OCI-LY7 (cell line): ENCODE measurements around the gene HLA-DPB1. TPM values are rescaled to one million over a fixed set of nuclear protein-coding genes. Genes with fewer than 3 reads are reported as not detected.

ENCODE experiments used
- BruUV-seq: library from RNA; stranded (reverse); fragments of 400-500 nt; replicated peaks from 2 replicates; lab custom pipeline; 2021; lab: Mats Ljungman, UMichigan
- CTCF ChIA-PET: fragments of 300-600 bp; sonication (Branson Sonifier 250); formaldehyde crosslinking; loops from one replicate; lab custom pipeline; 2022; ENCODE audit warnings: antibody characterized with exemption; ENCODE audit not compliant: unreplicated experiment; lab: Charles Lee
- POLR2A ChIA-PET: fragments of 300-600 bp; sonication (Branson Sonifier 250); formaldehyde crosslinking; loops from one replicate; lab custom pipeline; 2022; ENCODE audit warnings: antibody characterized with exemption; lab: Charles Lee
- DNase-seq: peaks from one replicate; pipeline ENCODE4 v3.0.0-alpha.2; 2015; ENCODE audit warnings: low spot score
- H2AFZ ChIP-seq: fragments of 200-600 bp; sonication (generic), shearing (Covaris generic); 2 replicates; pipeline ENCODE4 v1.6.1; 2014; ENCODE audit warnings: mild to moderate bottlenecking, antibody characterized with exemption, low read length, moderate library complexity
- H3K27ac ChIP-seq: fragments of 200-600 bp; sonication (generic); 2 replicates; pipeline ENCODE4 v1.5.1; 2014; ENCODE audit warnings: mixed run types, low read depth, mild to moderate bottlenecking, moderate library complexity, low read length, inconsistent platforms; ENCODE audit not compliant: poor library complexity, severe bottlenecking
- H3K36me3 ChIP-seq: fragments of 200-600 bp; sonication (generic); 2 replicates; pipeline ENCODE4 v1.6.1; 2014; ENCODE audit warnings: mild to moderate bottlenecking, antibody characterized with exemption, low read length, moderate library complexity, mixed read lengths; ENCODE audit not compliant: insufficient read depth
- H3K4me1 ChIP-seq: fragments of 200-600 bp; sonication (generic); 2 replicates; pipeline ENCODE4 v1.5.1; 2014; ENCODE audit warnings: mild to moderate bottlenecking, low read length; ENCODE audit not compliant: insufficient read depth, poor library complexity, severe bottlenecking
- H3K4me2 ChIP-seq: fragments of 200-600 bp; sonication (generic); 2 replicates; pipeline ENCODE4 v1.6.1; 2014; ENCODE audit warnings: mild to moderate bottlenecking, low read length
- H3K4me3 ChIP-seq: fragments of 200-600 bp; sonication (generic); 2 replicates; pipeline ENCODE4 v1.5.1; 2014; ENCODE audit warnings: mild to moderate bottlenecking, low read depth, low read length; ENCODE audit not compliant: poor library complexity, severe bottlenecking
- H3K79me2 ChIP-seq: fragments of 200-600 bp; sonication (generic); 2 replicates; pipeline ENCODE4 v1.6.1; 2016; ENCODE audit warnings: low read depth, mild to moderate bottlenecking, low read length, moderate library complexity, mixed read lengths; ENCODE audit not compliant: insufficient read depth
- H3K9me2 ChIP-seq: fragments of 200-600 bp; sonication (generic); 2 replicates; pipeline ENCODE4 v1.6.1; 2016; ENCODE audit warnings: mild to moderate bottlenecking, low read length, mixed read lengths; ENCODE audit not compliant: insufficient read depth
- H3K9me3 ChIP-seq: fragments of 200-600 bp; sonication (generic); 2 replicates; pipeline ENCODE4 v1.6.1; 2014; ENCODE audit warnings: mild to moderate bottlenecking, mixed run types, low read length, mixed read lengths
- H4K20me1 ChIP-seq: fragments of 200-600 bp; sonication (generic); 2 replicates; pipeline ENCODE4 v1.6.1; 2014; ENCODE audit warnings: mild to moderate bottlenecking, antibody characterized with exemption, low read length, moderate library complexity, mixed read lengths; ENCODE audit not compliant: insufficient read depth
- EZH2phosphoT487 ChIP-seq: fragments of 200-600 bp; sonication (generic); IDR thresholded peaks from 2 replicates; pipeline ENCODE4 v1.6.1; 2018; ENCODE audit warnings: low read depth, borderline replicate concordance, mild to moderate bottlenecking, mixed run types, antibody characterized with exemption, low read length, moderate library complexity, mixed read lengths
- intact Hi-C: fragments of 100-400 bp; cut with micrococcal nuclease; formaldehyde crosslinking; loops from one replicate; pipeline ENCODE4 v1.10.0; 2022; ENCODE audit not compliant: unreplicated experiment
- total RNA-seq, 2 experiments: library from RNA; depleted of rRNA in 1 of 2; stranded (reverse); fragments of >200 nt in 1 of 2; shearing (Covaris generic) in 1 of 2; gene quantifications; 2 replicates each; pipeline ENCODE4 v1.2.3, GENCODE V29; 2014 to 2022
- TF ChIP-seq, protein P1 (sequence below): fragments of 200-600 bp; sonication (generic); conservative IDR thresholded peaks from 2 replicates; pipeline ENCODE4 v1.5.1; 2014; ENCODE audit warnings: mild to moderate bottlenecking, antibody characterized with exemption, low read length, moderate library complexity, mixed read lengths

HLA-DPB1 gene
- total RNA-seq, 2 experiments from 2014 or later: 74.5 to 117 TPM

DNA sequence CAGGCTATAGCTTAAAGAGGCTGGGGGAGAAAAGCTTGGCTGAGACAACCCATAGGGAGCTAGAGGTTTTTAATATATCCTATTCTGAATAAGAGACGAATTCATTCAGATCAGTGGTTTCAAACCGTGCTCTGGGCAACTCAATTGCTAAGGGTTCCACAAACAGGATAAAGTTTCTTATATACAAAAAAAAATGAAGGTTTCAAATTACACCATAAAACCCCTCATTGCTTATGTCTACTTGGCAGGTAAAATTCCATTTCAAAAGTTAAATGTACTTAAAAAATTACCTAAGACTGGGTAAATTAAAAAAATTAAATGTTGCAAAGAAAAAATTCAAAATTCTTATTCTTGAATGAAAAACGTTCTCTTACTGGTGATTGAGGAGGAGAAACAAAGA, 2.7 kb downstream of the HLA-DPB1 start:
- intact Hi-C loops: no loop called here
- no TSS peak for BruUV-seq
- peaks cover 41% of the 10 kb centered on the region for H3K79me2 ChIP-seq

DNA sequence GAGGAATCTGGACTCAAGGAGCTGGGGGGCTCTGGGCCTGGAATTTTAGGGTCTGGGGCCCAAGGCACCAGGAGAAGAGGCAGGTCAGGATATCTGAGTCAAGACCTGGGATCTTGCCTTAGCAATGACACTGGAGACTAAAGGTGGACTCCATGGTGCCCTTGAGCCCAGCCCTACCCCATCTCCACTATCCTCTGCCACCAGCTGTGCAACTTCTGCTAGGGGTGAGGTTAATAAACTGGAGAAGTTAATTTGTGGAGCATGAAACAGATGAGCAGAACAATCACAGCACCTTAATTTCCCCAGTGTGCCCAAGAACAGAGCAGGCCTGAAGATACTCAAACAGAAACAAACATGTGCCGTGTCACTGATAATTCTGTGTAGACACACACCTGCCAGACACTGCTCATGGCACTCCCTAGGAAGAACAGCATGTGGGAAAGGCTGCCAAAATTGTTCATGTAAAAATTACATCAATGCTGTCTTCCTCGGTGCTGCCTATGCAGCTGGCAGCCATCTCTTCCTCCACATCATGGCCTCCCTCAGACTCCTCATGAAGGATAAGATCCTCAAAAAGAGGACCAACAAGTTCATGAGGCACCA, 3.2 kb downstream of the HLA-DPB1 start:
- Histone ChIP-seq H4K20me1 (no peaks in the 10 kb centered on the region), H3K27ac (no peak overlapping the region), H2AFZ (no peak overlapping the region), H3K79me2 (peaks cover 36% of the 10 kb centered on the region), H3K36me3 (peaks cover 43% of the 10 kb centered on the region; the same call in 1 of the 2 replicates), H3K4me1 (peaks cover 34% of the 10 kb centered on the region), H3K4me2 (peak overlapping the region; percentile 59), H3K9me3 (no peaks in the 10 kb centered on the region), H3K9me2 (no peaks in the 10 kb centered on the region), H3K4me3 (no peak overlapping the region)
- CTCF ChIA-PET: no interaction called here
- no TSS peak for BruUV-seq
- no peak for DNase-seq
- TF ChIP-seq EZH2phosphoT487: no peak
- TF ChIP-seq, protein P1, sequence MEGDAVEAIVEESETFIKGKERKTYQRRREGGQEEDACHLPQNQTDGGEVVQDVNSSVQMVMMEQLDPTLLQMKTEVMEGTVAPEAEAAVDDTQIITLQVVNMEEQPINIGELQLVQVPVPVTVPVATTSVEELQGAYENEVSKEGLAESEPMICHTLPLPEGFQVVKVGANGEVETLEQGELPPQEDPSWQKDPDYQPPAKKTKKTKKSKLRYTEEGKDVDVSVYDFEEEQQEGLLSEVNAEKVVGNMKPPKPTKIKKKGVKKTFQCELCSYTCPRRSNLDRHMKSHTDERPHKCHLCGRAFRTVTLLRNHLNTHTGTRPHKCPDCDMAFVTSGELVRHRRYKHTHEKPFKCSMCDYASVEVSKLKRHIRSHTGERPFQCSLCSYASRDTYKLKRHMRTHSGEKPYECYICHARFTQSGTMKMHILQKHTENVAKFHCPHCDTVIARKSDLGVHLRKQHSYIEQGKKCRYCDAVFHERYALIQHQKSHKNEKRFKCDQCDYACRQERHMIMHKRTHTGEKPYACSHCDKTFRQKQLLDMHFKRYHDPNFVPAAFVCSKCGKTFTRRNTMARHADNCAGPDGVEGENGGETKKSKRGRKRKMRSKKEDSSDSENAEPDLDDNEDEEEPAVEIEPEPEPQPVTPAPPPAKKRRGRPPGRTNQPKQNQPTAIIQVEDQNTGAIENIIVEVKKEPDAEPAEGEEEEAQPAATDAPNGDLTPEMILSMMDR: no peak
- intact Hi-C loops: no loop called here
- POLR2A ChIA-PET: interaction anchor here (1.0 kb wide), 1 partner anchor 69 kb away, joined by 3 read pairs; no protein-coding TSS in a partner anchor

More for the DNA sequence above, 2.7 kb downstream of the HLA-DPB1 start:
- H3K4me1 ChIP-seq: peaks cover 37% of the 10 kb centered on the region
- CTCF ChIA-PET: no interaction called here
- H2AFZ ChIP-seq: no peak overlapping the region
- no peak for DNase-seq
- POLR2A ChIA-PET: interaction anchor here (0.5 to 1.0 kb wide), 2 partner anchors 68 to 110 kb away, joined by 3 read pairs; partner anchors contain the start of gene BRD2
- H4K20me1 ChIP-seq: no peaks in the 10 kb centered on the region
- peak overlapping the region; percentile 45 for H3K4me3 ChIP-seq
- peak overlapping the region; percentile 59 for H3K4me2 ChIP-seq
- no peak overlapping the region for H3K27ac ChIP-seq
- peaks cover 37% of the 10 kb centered on the region; the same call in 1 of the 2 replicates for H3K36me3 ChIP-seq
- no peaks in the 10 kb centered on the region for H3K9me2 ChIP-seq
- H3K9me3 ChIP-seq: no peaks in the 10 kb centered on the region
- TF ChIP-seq, protein P1: no peak
- no peak for TF ChIP-seq EZH2phosphoT487

DNA sequence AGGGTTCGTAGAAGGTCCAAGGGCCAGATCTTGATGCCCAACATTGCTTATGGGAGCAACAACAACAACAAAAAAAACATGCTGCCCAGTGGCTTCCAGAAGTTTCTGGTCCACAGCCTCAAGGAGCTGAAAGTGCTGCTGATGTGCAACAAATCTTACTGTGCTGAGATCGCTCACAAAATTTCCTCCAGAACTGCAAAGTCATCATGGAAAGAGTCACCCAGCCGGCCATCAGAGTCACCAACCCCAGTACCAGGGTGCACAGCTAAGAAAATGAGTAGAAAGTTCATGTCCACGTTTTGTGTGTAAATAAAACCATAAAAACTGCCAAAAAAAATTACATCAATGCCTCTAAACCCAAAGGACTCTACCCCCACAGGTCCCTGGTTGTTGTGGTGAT, 3.8 kb downstream of the HLA-DPB1 start:
- peaks cover 29% of the 10 kb centered on the region for H3K4me1 ChIP-seq
- DNase-seq: no peak
- CTCF ChIA-PET: no interaction called here

More for the DNA sequence above, 3.8 kb downstream of the HLA-DPB1 start:
- POLR2A ChIA-PET: no interaction called here
- Histone ChIP-seq H2AFZ (no peak overlapping the region), H3K9me2 (no peaks in the 10 kb centered on the region), H4K20me1 (no peaks in the 10 kb centered on the region), H3K36me3 (peaks cover 49% of the 10 kb centered on the region), H3K4me3 (no peak overlapping the region), H3K27ac (no peak overlapping the region), H3K4me2 (no peak overlapping the region), H3K79me2 (peaks cover 30% of the 10 kb centered on the region), H3K9me3 (no peaks in the 10 kb centered on the region)
- TF ChIP-seq EZH2phosphoT487: no peak
- TF ChIP-seq, protein P1: no peak
- no TSS peak for BruUV-seq
- intact Hi-C loops: no loop called here
